Measurements from ENCODE around the gene METTL5.
A peak's percentile ranks its signal among the peaks of the same experiment; 100 is the strongest.
"Not testable (repeated sequence)": the region's sequence is repeated elsewhere in the genome, so short reads cannot be mapped to it uniquely, and the experiment has no call there.

Gene METTL5

DNA sequence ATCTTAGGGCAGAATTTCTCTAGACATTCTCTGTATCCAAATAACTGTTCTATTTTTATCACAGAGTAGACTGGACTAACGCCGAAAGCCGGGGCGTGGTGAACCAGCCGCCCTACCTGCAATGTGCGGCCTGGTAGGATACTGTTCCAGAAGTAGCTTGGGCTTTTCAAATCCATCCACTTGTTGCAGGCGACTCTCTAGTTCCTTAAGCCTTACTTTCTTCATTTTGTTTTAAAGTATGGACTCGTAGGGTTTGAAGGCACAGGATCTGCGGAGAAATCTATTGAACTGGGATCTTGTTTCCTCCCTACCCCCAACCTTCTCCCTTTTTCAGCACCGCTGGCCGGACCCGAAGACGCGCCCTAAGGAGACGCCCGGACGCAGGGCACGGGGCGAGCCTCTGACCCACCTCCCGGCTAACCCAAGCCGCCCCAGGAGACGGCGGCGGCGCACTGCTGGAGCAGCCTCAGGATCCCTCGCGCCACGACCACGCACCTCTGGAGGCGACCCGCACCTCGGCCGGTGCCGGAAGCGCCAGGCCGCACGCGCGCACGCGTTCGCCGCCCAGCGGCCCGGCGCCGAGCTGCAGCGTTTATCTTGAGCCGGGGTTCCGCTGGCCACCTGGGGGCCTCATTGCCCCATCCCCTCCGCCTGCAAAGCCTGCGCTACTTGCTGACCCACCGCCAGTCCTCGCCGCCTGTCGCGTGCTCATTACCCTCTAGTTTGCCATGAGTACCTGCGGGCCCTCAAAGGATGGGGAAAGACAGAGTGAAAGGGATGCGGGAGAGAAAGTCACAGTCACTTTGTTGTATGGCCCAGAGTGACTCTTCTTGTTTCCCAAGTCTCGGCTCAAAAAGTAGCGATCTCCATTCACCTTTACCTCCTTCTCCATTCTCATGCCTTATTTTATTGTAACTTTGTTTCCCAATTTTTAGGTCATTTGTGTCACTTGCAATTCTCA, at the start of gene METTL5:
Gene METTL5, minus strand, starts transcription at position 533 of the 961 bp plus-strand sequence. Its CDS starts 308 bp downstream, at position 225.
- DNase-seq: peak in 57 of 58 donors; percentile 33 to 86 (median 76)

DNA sequence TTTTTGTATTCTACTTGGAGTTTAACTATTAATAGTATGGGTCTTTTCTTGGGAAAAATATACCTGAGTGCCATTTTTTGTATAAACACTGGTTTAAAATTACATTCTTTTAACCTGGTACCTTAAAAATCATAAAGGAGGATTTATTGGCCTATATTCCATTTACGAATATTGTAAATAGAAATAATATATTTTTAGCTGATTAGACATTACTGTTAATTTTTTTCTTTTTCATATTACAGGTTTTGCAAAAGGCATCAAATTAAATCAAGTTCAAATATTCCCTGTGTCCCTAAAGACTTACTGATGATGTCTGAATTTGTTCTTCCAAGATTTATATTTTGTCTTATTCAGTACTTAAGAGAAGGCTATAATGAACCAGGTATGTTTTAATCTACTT, 47.3 kb upstream of the METTL5 start:
- no peak for DNase-seq

DNA sequence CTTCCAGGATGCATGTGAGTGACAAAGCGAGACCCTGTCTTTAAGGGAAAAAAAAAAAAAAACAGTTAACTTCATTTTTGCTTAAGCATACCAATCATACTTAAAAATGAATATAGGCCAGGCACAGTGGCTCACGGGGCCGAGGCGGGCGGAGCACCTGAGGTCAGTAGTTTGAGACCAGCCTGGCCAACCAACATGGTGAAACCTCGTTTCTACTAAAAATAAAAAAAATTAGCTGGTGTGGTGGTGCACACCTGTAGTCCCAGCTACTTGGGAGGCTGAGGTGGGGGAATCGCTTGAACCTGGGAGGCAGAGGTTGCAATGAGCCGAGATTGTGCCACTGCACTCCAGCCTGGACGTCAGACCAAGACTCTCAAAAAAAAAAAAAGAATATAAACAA, 46.7 kb upstream of the METTL5 start:
- not testable (repeated sequence) for DNase-seq

DNA sequence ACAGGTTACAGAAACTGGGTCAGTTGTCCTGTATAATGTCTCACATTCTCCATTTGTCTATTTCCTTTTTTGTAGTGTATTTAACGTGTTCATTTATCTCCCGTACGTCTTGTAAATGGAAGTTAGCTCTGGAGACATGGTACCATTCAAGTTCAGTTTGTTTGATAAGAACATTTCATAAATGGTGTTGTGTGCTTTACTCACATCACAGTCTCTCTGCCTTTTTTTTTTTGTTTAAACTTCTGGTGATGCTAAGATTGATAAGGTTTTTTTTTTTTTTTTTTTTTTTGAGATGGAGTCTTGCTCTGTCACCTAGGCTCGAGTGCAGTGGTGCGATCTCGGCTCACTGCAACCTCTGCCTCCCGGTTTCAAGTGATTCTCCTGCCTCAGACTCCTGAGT, 44.2 kb upstream of the METTL5 start:
- no peak for DNase-seq

DNA sequence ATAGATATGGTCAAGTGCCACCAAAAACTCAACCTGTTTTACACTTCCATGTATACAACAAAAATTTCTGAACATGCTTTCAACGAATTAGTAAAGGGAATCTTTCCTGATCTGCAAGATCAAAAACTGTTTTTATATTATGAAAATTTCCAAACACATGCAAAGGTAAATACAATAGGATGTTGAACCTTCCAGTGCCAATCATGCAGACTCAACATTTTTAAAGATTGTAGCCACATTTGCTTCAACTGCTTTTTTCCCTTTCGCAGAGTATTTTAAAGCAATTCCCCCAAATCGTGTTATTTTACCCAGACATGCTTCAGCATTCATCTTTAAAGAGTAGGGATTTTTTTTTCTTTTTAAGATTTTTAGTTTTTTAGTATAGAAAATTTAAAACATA, 42.9 kb upstream of the METTL5 start:
- DNase-seq: no peak

DNA sequence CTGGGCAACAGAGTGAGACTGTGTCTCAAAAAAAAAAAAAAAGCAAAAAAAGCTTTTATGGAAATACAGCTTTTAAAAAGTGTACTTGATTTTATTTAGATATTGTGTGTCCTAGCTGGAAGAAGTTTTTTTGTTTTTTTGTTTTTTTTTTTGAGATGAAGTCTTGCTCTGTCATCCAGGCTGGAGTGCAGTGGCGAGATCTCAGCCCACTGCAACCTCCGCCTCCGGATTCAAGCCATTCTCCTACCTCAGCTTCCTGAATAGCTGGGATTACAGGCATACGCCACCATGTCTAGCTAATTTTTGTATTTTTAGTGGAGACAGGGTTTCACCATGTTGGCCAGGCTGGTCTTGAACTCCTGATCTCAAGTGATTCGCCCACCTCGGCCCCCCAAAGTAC, 41.5 kb upstream of the METTL5 start:
- DNase-seq: not testable (repeated sequence)

DNA sequence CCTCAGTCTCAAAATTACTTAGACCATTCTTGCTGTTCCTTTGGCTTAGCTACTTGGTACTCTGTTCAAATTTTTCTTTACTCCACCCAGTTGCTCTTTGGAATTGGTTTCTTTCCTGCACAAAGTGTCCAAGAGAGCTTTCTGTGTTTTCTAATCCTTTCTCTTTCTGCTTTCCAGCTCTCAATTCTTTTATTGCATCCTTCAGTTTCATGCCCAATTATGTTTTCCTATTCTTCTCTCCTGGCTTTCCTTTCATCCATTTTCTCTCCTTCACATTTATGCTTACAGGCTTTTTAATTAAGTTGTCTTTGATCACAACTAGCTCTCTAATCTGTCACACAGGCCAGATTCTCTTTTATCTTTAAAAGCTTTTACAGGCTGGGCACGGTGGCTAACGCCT, 40.8 kb upstream of the METTL5 start:
- peak in 1 of 58 donors; percentile 4 for DNase-seq

DNA sequence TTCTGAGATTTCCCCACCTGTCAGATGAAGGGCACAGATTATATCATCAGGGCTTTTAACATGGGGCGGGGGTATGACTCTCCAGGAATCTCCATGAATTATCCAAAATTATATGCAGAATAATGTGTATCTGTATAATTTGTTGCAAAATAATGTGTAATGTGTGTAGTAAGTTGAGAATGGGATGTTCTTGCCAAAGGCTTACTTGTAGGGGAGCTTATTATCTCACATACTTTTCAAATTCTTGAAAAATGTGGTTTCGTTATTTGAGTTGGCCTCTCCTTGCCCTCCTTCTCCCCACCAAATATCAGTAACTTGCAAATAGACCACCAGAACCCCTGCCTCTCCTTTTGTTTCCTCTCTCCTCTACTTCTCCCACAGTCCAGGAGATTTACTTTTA, 38.1 kb upstream of the METTL5 start:
- no peak for DNase-seq

DNA sequence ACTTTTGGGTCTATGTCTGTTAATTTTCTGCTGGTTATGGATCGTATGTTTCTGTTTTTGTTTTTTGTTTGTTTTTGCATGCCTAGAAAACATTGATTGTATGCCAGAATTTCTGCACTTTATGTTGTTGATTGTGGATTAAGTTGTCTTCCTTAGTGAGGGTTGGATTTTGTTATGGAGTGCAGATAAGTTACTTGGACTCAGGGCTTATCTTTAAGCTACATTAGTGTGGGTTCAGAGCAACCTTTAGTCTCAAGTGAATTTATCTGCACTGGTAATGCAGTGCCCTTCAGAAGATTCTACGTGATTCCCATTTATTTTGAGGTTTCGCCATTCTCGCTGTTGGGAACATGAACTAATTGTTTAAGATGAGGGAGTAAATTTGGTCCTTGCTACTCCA, 35.4 kb upstream of the METTL5 start:
- DNase-seq: no peak

DNA sequence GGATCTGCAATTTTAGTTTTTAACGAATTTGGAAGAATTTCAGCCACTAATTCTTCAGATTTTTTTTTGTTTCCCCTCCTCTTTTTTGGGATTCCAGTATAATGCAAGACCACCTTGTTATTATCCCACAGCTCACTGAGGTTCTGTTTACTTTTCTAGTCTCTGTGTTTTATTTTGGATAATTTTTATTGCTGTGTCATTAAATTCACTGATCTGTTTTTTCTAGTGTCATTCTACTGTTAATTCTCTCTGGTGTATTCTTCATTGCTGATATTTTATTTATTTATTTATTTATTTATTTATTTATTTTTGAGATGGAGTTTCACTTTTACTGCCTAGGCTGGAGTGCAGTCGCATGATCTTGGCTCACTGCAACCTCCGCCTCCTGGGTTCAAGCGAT, 34.7 kb upstream of the METTL5 start:
- no peak for DNase-seq

DNA sequence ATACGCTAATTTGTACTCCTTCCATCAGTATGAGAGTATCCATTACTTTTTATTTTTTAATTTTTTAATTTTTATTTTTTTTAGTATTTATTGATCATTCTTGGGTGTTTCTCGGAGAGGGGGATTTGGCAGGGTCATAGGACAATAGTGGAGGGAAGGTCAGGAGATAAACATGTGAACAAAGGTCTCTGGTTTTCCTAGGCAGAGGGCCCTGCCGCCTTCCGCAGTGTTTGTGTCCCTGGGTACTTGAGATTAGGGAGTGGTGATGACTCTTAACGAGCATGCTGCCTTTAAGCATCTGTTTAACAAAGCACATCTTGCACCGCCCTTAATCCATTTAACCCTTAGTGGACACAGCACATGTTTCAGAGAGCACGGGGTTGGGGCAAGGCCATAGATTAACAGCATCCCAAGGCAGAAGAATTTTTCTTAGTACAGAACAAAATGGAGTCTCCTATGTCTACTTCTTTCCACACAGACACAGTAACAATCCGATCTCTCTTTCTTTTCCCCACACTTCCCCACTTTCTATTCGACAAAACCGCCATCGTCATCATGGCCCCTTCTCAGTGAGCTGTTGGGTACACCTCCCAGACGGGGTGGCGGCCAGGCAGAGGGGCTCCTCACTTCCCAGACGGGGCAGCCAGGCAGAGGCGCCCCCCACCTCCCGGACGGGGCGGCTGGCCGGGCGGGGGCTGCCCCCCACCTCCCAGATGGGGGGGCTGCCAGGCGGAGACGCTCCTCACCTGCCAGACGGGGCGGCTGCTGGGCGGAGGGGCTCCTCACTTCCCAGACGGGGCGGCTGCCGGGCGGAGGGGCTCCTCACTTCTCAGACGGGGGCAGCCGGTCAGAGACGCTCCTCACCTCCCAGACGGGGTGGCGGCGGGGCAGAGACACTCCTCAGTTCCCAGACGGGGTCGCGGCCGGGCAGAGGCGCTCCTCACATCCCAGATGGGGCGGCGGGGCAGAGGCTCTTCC, 30.9 kb upstream of the METTL5 start:
- not testable (repeated sequence) for DNase-seq

DNA sequence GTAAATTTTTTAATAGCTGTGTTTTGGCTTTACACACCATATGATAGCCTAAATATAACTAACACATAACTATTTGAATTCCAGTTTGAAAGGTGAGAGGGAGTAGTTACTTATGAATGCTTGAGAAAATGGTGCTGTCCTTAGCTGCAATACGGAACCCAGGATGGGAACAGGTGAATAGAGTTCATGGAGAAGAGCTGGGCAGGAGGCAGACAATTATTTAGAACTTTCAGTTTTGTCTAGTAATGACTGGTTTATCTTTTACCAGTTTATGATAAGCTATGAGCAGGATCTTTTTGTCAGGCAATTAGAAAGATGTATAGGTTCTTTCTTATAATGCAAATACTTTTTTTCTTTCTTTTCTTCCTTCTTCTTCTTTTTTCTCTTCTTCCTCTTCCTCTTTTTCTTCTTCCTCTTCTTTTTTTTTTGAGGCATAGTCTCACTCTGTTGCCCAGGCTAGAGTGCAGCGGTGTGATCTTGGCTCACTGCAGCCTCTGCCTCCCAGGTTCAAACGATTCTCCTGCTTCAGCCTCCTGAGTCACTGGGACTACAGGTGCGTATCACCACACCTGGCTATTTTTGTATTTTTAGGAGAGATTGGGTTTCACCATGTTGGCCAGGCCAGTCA, 28.4 kb upstream of the METTL5 start:
- DNase-seq: no peak

DNA sequence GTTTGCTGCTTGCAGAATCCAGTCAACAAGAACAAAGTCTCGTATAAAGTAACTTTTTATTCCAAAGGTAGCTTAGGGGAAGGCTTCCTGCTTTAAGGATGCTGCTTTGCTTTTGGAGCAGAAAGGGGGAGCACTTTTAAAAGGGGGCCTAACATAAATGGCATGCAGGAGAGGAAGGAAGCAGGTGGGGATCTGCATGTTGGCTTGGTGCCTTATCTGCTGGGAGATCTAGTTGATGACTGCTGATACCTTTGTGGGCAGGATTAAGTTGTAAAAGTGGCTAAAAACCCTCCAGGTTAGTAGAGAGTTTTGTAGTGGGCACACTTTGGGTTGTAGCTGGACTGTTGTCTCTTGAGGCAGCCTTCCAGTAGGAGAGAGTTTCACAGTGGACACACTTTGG, 25.0 kb upstream of the METTL5 start:
- no peak for DNase-seq

DNA sequence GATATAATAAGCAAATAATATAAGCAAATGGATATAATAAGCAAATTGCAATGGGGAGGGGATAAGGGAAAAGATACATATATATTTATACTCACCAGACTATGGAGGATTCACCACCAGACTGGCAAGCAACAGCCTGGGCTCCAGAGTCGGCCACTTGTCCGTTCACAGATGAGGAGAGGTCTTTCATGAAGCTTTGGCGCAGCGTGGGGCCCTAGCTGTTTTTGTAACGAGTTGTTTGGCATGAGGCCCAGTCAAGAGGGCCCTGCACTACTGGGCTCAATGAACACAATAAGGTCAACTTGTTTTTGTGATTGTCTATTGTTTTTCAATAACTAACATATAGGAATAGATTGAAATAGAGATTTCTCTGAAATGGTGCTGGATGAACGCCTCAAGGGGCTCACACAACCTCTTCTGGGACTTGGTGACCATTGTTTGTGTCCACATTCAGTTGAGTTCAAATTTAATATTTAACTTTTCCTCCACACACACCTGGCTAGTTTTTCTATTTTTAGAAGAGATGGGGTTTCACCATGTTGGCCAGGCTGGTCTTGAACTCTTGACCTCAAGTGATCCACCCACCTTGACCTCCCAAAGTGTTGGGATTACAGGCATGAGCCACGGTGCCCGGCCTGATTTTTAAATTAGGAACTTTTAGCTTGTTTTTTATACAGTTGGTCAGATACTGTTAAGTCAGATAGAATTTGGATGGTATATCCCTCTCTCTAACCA, 24.4 kb upstream of the METTL5 start:
- peak in 42 of 58 donors; percentile 3 to 72 (median 30) for DNase-seq

DNA sequence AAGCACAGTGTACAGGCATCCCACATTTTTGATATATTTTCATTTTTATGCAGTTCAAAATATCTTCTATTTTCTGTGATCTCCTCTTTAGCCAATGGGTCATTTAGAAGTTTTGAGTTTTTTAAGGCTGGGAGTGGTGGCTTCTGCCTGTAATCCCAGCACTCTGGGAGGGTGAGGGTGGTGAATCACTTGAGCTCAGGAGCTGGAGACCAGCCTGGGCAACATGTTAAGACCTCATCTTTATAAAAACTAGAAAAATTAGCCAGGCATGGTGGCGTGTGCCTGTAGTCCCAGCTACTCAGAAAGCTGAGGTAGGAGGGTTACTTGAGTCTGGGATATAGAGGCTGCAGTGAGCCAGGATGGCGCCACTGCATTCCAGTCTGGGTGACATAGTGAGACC, 20.3 kb upstream of the METTL5 start:
- DNase-seq: no peak

DNA sequence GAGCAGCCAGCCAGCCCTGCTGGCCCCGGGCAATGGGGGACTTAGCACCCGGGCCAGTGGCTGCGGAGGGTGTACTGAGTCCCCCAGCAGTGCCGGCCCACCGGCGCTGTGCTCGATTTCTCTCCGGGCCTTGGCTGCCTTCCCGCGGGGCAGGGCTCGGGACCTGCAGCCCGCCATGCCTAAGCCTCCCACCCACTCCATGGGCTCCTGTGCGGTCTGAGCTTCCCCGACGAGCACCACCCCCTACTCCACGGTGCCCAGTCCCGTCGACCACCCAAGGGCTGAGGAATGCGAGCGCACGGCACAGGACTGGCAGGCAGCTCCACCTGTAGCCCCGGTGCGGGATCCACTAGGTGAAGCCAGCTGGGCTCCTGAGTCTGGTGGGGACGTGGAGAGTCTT, 16.9 kb upstream of the METTL5 start:
- not testable (repeated sequence) for DNase-seq

DNA sequence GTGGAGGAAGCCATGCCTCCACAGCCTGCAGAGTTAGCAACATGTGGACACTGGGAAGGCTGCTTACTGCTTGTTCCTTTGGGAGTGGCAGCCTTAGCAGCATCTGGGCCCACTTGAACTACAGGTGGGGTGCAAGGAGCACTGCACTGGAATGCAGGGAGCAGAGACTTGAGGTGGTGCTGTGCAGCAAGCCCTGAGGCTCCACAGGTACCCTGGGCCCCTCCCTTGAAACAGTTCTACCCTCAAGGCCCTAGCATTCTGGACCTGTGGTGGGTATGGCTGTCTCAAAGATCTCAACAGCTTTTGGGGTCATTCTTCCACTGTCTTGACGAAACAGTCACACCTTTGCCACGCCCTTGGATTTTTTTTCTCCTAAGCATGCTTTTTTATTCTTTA, 16.0 kb upstream of the METTL5 start:
- no peak for DNase-seq

DNA sequence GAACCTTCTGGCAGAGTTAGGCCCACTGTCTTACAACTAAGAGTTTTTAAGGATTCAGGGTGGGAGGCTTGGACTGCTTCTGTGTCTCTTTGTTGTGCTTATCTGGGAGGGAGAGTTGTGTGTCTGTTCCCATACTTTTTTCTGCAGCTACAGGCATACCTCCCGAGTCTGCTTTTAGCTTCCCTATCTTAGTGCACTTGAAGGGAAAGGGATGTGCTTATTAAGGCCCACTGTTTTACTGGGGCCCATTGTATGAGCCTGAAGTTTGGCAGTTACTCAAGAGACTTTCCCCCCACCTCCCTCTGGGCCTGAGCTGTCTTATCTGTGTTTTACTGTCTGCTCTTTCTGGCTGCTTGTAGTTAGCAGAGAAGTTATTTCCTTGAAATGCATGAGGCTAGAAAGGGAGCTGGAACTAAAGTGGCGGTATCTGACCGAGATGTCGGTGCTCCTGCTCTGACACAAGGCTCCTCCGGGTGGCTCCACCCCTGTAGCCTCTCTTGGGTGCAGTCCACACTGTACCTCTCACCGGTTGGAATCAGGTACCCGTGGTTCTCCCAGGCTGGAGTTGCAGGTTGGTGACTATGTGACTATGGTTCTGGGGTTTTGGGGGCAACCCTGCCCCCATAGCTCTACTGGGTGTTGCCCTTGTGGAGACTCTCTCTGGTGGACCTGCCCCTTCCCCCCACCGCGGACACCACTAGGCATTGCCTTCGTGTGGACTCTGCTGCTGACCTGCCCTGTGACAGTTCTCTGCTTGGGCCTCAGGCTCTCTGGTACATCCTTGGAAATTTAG, 15.4 kb upstream of the METTL5 start:
- DNase-seq: peak in 1 of 58 donors; percentile 3

DNA sequence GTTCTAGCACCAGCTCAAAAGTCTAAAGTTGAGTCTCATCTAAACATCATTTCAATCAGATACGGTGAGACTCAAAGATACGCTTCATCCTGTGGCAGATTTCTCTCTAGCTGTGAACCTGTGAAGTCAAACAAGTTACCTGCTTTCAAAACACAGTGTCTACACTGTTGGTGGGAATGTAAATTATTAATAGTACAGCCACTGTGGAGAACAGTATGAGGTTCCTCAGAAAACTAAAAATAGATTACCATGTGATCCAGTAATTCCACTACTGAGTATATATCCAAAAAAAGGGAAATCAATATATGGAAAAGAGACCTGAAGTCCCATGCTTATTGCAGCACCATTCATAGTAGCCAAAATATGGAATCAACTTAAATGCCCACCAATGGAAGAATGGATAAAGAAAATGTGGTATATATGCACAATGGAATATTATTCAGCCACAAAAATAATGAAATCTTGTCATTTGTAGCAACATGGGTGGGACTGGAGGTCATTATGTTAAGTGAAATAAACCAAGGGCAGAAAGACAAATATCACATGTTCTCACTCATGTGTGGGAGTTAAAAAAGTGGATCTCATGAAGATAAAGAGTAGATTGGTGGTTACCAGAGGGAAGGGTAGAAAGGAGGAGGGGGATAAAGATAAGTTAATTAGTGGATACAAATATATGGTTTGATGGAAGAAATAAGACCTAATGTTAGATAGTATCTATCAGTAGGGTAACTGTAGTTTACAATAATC, 14.2 kb upstream of the METTL5 start:
- no peak for DNase-seq

Data from anterior cingulate cortex (tissue), 58 donors.